ELF-1 (cell line): ENCODE results near the gene RNF213.
"Not testable (repeated sequence)": the region's sequence is repeated elsewhere in the genome, so short reads cannot be mapped to it uniquely, and the experiment has no call there.

Experiments
- DNase-seq: peaks from one replicate; pipeline ENCODE4 v3.0.0-alpha.2; 2016; ENCODE audit warnings: low read depth, low spot score

RNF213 gene

GRCh38 chr17:80248894-80249710 is 11.6 kb upstream of the RNF213 start:
- DNase-seq = no peak

GRCh38 chr17:80251966-80252365 is 8.7 kb upstream of the RNF213 start:
- DNase-seq = no peak

- peak; percentile 81 for DNase-seq
These were observed 7.8 kb upstream of the RNF213 start for GRCh38 chr17:80252871-80253270.

- DNase-seq = no peak
These were observed 6.8 kb upstream of the RNF213 start for GRCh38 chr17:80253631-80254395.

- DNase-seq = no peak
These were observed 6.0 kb upstream of the RNF213 start for GRCh38 chr17:80254396-80255251.

- DNase-seq = no peak
These were observed 4.7 kb upstream of the RNF213 start for GRCh38 chr17:80256034-80256350.

- peak; percentile 57 for DNase-seq
These were observed 2.9 kb upstream of the RNF213 start for GRCh38 chr17:80257716-80258213.

- not testable (repeated sequence) for DNase-seq
These were observed 2.4 kb upstream of the RNF213 start for GRCh38 chr17:80258296-80258695.

- DNase-seq = no peak
These were observed 1.1 kb upstream of the RNF213 start for GRCh38 chr17:80259457-80260068.

GRCh38 chr17:80260069-80260535 is 550 bp upstream of the RNF213 start:
- DNase-seq = peak; percentile 80

GRCh38 chr17:80261159-80261894 is 675 bp downstream of the RNF213 start:
- peak; percentile 95 for DNase-seq

- DNase-seq = no peak
These were observed 1.2 kb downstream of the RNF213 start for GRCh38 chr17:80261895-80262279.

- peak; percentile 80 for DNase-seq
These were observed 1.6 kb downstream of the RNF213 start for GRCh38 chr17:80262291-80262690.

GRCh38 chr17:80262775-80263244 is 2.2 kb downstream of the RNF213 start:
- DNase-seq = peak; percentile 20

GRCh38 chr17:80263253-80264204 is 2.9 kb downstream of the RNF213 start:
- DNase-seq = peak; percentile 18

GRCh38 chr17:80264205-80265075 is 3.8 kb downstream of the RNF213 start:
- DNase-seq = no peak

- DNase-seq = no peak
These were observed 4.8 kb downstream of the RNF213 start for GRCh38 chr17:80265205-80266068.
